Caco-2 (cell line): ENCODE results near the gene LAMTOR5. TPM values are rescaled to one million over a fixed set of nuclear protein-coding genes. Genes with fewer than 3 reads are reported as not detected.

Source experiments
- BruUV-seq: library from RNA; stranded (reverse); fragments of 400-500 nt; replicated peaks from 2 replicates; lab custom pipeline; 2021; lab: Mats Ljungman, UMichigan
- CTCF ChIA-PET: fragments of 300-600 bp; sonication (Branson Sonifier 250); formaldehyde crosslinking; loops from one replicate; lab custom pipeline; 2022; ENCODE audit warnings: antibody characterized with exemption; lab: Charles Lee
- POLR2A ChIA-PET: fragments of 300-600 bp; sonication (Branson Sonifier 250); formaldehyde crosslinking; loops from one replicate; lab custom pipeline; 2022; ENCODE audit warnings: antibody characterized with exemption; lab: Charles Lee
- DNase-seq, 2 experiments: peaks; one replicate each; pipeline versions ENCODE4 v3.0.0 to v3.0.0-alpha.2; 2020 to 2022
- H3K27me3 ChIP-seq: replicated peaks from 2 replicates; pipeline ENCODE4 v1.6.0; 2011; ENCODE audit warnings: low read length; ENCODE audit not compliant: control insufficient read depth, insufficient read depth
- H3K36me3 ChIP-seq: 2 replicates; pipeline ENCODE4 v1.5.1; 2011; ENCODE audit warnings: low read length; ENCODE audit not compliant: control insufficient read depth, insufficient read depth
- H3K4me1 ChIP-seq: fragments of 250-450 bp; sonication (Bioruptor Pico); 2 replicates; pipeline ENCODE4 v1.5.1; 2020; ENCODE audit warnings: mild to moderate bottlenecking
- H3K4me3 ChIP-seq: 2 replicates; pipeline ENCODE4 v1.5.1; 2011; ENCODE audit warnings: low read depth, mild to moderate bottlenecking, control low read depth, low read length
- H3K9me3 ChIP-seq: fragments of 250-450 bp; sonication (Bioruptor Pico); 2 replicates; pipeline ENCODE4 v1.5.1; 2020; ENCODE audit warnings: mild to moderate bottlenecking, moderate library complexity
- H3K27ac Mint-ChIP-seq: one replicate; pipeline ENCODE4 v1.8.0; 2022; ENCODE audit warnings: mixed read lengths; ENCODE audit not compliant: unreplicated experiment
- H3K27me3 Mint-ChIP-seq: one replicate; pipeline ENCODE4 v1.8.0; 2022; ENCODE audit warnings: mixed read lengths; ENCODE audit not compliant: insufficient read depth, unreplicated experiment
- H3K36me3 Mint-ChIP-seq: one replicate; pipeline ENCODE4 v1.8.0; 2022; ENCODE audit warnings: mild to moderate bottlenecking, mixed read lengths; ENCODE audit not compliant: insufficient read depth, unreplicated experiment
- H3K4me1 Mint-ChIP-seq: one replicate; pipeline ENCODE4 v1.8.0; 2022; ENCODE audit warnings: low read depth, mixed read lengths; ENCODE audit not compliant: unreplicated experiment
- H3K4me3 Mint-ChIP-seq: one replicate; pipeline ENCODE4 v1.8.0; 2022; ENCODE audit warnings: mild to moderate bottlenecking, moderate library complexity, mixed read lengths; ENCODE audit not compliant: unreplicated experiment
- H3K9me3 Mint-ChIP-seq: one replicate; pipeline ENCODE4 v1.8.0; 2022; ENCODE audit warnings: mixed read lengths; ENCODE audit not compliant: unreplicated experiment
- CTCF ChIP-seq, 2 experiments: fragments of 200-600 bp in 1 of 2; IDR thresholded peaks; 1 replicate in 1 of 2; 2 replicates in 1 of 2; pipeline versions ENCODE4 v1.5.1 to v1.8.0; 2011 to 2022; ENCODE audit warnings: antibody characterized with exemption in 1 of 2, control low read depth in 1 of 2, inconsistent platforms in 1 of 2, low read depth in 1 of 2, low read length in 1 of 2, mild to moderate bottlenecking in 1 of 2, moderate library complexity in 1 of 2; ENCODE audit not compliant: insufficient read depth in 1 of 2, severe bottlenecking in 1 of 2, unreplicated experiment in 1 of 2
- intact Hi-C: fragments of 100-400 bp; cut with micrococcal nuclease; formaldehyde crosslinking; loops from one replicate; pipeline ENCODE4 v1.10.0; 2022; ENCODE audit not compliant: unreplicated experiment
- total RNA-seq: library from RNA; stranded (reverse); gene quantifications from 2 replicates; pipeline ENCODE4 v1.2.3, GENCODE V29; 2022

Gene LAMTOR5
- total RNA-seq, 1 experiment from 2014 or later, result 106 TPM

GRCh38 chr1:110375490-110375889, 32.0 kb downstream of the LAMTOR5 start:
- DNase-seq, result no peak
- CTCF ChIA-PET, result no interaction called here
- H3K27me3 ChIP-seq, result no peaks in the 10 kb centered on the region
- no peaks in the 10 kb centered on the region for H3K36me3 ChIP-seq
- POLR2A ChIA-PET, result no interaction called here
- Mint-ChIP-seq H3K4me1 (no peaks in the 10 kb centered on the region), H3K27me3 (no peaks in the 10 kb centered on the region), H3K9me3 (no peaks in the 10 kb centered on the region), H3K27ac (no peak overlapping the region), H3K36me3 (peaks cover 24% of the 10 kb centered on the region), H3K4me3 (no peak overlapping the region)
- no peaks in the 10 kb centered on the region for H3K4me1 ChIP-seq
- no peak for TF ChIP-seq CTCF (IDR thresholded peaks at IDR 0.05; ENCODE audit: insufficient read depth in 1 of 2, low read depth in 1 of 2, low read length in 1 of 2, severe bottlenecking in 1 of 2, unreplicated experiment in 1 of 2)
- intact Hi-C loops, result no loop called here
- no peak overlapping the region for H3K4me3 ChIP-seq
- BruUV-seq, result no TSS peak
- no peaks in the 10 kb centered on the region for H3K9me3 ChIP-seq

DNA sequence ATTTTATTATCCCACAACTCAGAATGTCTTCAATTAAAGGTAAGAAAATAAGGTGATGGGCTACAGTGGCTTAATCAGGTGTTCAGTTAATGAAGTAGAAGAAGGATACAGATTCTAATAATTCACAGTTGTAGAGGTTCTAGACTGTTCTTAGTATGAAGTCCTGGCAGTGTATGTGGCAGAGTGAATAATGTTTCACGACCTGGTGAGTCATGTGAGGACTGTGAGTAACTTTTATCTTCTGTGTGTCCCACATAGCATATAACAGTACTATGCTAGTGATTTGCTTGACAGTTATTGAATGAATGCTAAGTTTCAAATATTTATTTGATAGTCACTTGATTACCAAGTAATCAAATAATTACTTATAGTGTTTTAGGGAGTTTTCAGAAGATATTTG, 36.7 kb downstream of the LAMTOR5 start:
- Mint-ChIP-seq H3K27me3 (no peaks in the 10 kb centered on the region), H3K4me3 (no peak overlapping the region), H3K27ac (no peak overlapping the region), H3K9me3 (no peaks in the 10 kb centered on the region), H3K36me3 (peaks cover 24% of the 10 kb centered on the region), H3K4me1 (no peaks in the 10 kb centered on the region)
- H3K4me3 ChIP-seq, result no peak overlapping the region
- TF ChIP-seq CTCF (IDR thresholded peaks at IDR 0.05; ENCODE audit: insufficient read depth in 1 of 2, low read depth in 1 of 2, low read length in 1 of 2, severe bottlenecking in 1 of 2, unreplicated experiment in 1 of 2), result no peak
- H3K27me3 ChIP-seq, result no peaks in the 10 kb centered on the region
- intact Hi-C loops, result no loop called here
- H3K36me3 ChIP-seq, result no peaks in the 10 kb centered on the region
- POLR2A ChIA-PET, result no interaction called here
- no peak for DNase-seq
- H3K4me1 ChIP-seq, result no peaks in the 10 kb centered on the region
- BruUV-seq, result no TSS peak
- H3K9me3 ChIP-seq, result no peaks in the 10 kb centered on the region
- CTCF ChIA-PET, result no interaction called here

DNA sequence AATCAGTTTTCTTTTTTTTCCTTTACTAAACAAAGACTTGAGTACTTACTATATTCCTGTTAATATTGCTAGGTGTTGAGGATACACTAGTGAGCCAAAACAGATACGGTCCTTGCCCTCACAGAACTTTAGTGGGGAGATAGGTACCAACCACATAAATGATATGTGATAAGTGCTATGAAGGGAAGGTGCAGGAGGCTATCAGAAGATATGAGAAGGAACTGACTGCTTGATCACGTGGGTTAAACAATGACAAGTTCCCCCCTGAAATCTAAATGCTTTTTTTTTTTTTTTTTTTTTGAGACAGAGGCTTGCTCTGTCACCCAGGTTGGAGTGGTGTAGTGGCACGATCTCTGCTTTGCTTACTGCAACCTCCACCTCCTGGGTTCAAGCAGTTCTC, 43.3 kb downstream of the LAMTOR5 start:
- intact Hi-C loops, result no loop called here
- no peak for TF ChIP-seq CTCF (IDR thresholded peaks at IDR 0.05; ENCODE audit: insufficient read depth in 1 of 2, low read depth in 1 of 2, low read length in 1 of 2, severe bottlenecking in 1 of 2, unreplicated experiment in 1 of 2)
- H3K27ac Mint-ChIP-seq, result no peak overlapping the region
- no peaks in the 10 kb centered on the region for H3K4me1 Mint-ChIP-seq
- H3K27me3 Mint-ChIP-seq, result no peaks in the 10 kb centered on the region
- CTCF ChIA-PET, result no interaction called here
- H3K9me3 Mint-ChIP-seq, result no peaks in the 10 kb centered on the region
- no peak for DNase-seq
- no peak overlapping the region for H3K4me3 Mint-ChIP-seq
- no peaks in the 10 kb centered on the region for H3K9me3 ChIP-seq
- no peak overlapping the region for H3K4me3 ChIP-seq
- POLR2A ChIA-PET, result no interaction called here
- H3K36me3 Mint-ChIP-seq, result peaks cover 33% of the 10 kb centered on the region
- no peaks in the 10 kb centered on the region for H3K4me1 ChIP-seq
- H3K36me3 ChIP-seq, result no peaks in the 10 kb centered on the region
- no TSS peak for BruUV-seq
- no peaks in the 10 kb centered on the region for H3K27me3 ChIP-seq
